ENCODE measurements around the gene HOXB6.

HOXB6 gene

GRCh38 chr17:48604770-48605329 lies at the start of gene HOXB6:
HOXB6 (minus strand) TSS chr17:48604986; CDS start chr17:48598150, 6,836 bp downstream.
- DNase-seq = no peak

- DNase-seq = no peak
These were observed 45.0 kb upstream of the HOXB6 start for GRCh38 chr17:48649741-48650140.

DNA sequence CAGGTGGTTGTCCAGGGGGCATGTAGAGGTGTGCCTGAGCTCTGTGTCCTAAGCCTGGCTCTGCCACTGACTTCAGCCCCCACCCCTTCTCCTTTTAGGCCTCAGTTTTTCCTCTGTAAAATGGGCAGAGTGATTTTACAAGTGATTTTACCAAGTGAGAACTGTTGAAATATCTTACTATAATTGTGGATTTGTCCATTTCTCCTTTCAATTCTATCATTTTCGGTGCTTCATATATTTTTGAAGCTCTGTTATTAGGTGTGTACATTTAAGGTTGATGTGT lies 43.1 kb upstream of the HOXB6 start:
- DNase-seq = no peak

- peak in 1 of 2 experiments; percentile 5 for DNase-seq
These were observed 42.5 kb upstream of the HOXB6 start for GRCh38 chr17:48647103-48647962.

- DNase-seq = peak; percentile 2 to 13
These were observed 41.7 kb upstream of the HOXB6 start for GRCh38 chr17:48646183-48647102.

DNA sequence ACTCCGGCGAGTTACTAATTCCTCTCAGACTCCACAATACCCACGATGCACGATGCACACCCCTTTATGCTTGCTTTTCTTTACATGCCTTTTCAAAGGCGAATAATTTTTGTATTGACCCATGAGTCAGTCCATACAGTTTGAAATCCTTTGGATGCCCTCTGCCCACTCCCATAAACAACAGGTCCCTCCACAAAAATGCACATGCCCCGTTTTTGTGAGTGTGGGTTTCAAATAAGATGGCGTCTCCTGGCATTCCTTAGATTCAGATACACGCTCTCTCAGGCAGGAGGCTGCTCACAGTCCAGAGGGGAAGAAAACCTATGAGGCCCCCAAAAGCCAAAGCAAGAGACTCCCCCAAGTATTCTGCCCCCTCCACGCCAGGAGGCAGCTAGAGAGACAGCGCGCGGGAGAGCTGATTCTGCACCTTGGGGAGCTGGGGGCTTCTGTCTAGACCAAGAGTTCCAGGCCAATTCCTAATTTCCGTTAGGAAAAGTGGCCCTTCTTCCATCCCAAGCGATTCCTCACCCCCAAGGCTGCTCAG lies 40.9 kb upstream of the HOXB6 start:
- no peak for DNase-seq

DNA sequence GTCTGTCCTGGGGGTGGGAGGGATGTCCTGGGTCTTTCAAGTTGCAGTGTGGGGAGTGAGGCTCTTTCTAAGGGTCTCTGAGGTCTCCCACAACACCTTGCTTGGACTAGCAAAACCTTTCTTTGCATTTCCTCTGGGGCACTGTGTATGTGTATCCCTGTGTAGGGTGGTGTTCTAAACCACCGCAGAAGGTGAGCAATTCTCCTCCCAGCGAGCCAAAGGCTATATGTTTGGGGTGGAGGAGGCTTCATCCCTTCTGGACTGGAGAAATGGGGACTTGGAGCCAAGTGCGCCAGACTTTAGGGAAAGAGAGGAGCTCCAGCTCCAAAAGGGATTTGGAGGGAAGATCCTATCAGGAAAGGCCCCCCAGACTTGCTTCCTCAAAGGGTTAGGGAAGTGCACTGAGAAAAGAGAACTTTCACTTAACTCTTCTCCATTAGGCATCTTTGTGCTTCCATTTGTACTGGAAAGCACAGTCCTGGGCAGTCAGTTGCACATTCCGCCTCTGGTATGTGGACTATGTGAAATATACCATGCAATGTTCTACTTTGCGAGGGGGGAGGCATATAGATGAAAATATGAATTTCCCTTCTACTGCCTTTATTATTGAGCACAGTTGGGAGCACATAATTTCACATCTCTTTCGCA lies 40.2 kb upstream of the HOXB6 start:
- no peak for DNase-seq

- no peak for DNase-seq
These were observed 39.4 kb upstream of the HOXB6 start for GRCh38 chr17:48644159-48644558.

DNA sequence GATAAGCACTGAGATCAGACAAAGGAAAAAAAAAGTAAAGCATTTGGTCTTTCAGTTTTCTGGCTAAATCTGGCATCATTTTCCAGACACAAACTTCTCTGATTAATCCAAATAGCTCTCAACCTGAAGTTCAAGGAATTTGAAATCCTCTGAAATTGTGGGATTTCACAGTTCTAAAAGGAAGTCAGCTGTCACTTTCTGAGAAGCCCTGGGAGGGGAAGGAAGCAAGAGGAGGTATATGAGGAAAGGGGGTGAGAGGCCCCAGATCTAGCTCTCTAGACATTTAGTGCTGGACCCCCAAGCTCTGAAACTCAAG lies 38.9 kb upstream of the HOXB6 start:
- DNase-seq = no peak

DNA sequence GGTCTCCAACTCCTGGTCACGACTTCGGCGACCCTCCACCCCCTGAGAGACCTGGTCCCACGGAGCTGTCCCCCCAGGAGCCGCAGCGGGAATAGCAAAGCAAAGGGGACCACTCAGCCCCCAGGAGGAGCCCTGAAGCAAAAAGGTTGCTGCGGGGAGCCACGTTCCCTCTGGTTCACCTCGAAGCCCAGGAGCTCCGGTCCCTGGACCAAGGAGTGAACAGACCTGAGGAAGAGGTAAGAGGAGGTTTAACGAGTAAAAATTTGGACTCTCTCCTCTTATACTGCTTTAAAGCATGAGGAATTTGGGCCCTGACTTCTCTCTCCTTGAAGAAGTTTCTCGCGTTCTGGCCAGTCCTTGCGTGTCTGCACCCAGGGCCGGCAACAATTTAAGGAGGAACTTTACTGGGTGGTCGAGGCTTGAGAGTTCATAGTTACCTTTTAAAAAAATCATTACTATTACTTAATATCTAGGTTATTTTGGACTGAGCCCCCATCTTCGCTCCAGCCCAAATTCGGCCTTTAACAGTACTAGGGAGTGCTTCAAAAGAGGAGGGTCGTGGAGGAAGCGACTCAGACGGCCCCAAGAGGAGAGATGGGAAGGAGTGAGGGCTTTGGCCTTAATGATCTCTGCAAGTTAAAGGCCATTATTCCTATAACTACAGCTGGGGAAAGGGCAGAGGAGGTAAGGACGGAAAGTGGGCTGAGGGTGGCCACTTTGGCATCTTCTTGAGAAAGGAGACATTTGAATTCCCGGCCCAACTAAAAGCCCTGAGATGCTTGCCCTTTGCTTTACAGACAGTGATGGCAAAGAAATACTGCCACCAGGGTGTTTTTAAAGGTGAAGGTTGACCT lies 38.3 kb upstream of the HOXB6 start:
- no peak for DNase-seq

DNA sequence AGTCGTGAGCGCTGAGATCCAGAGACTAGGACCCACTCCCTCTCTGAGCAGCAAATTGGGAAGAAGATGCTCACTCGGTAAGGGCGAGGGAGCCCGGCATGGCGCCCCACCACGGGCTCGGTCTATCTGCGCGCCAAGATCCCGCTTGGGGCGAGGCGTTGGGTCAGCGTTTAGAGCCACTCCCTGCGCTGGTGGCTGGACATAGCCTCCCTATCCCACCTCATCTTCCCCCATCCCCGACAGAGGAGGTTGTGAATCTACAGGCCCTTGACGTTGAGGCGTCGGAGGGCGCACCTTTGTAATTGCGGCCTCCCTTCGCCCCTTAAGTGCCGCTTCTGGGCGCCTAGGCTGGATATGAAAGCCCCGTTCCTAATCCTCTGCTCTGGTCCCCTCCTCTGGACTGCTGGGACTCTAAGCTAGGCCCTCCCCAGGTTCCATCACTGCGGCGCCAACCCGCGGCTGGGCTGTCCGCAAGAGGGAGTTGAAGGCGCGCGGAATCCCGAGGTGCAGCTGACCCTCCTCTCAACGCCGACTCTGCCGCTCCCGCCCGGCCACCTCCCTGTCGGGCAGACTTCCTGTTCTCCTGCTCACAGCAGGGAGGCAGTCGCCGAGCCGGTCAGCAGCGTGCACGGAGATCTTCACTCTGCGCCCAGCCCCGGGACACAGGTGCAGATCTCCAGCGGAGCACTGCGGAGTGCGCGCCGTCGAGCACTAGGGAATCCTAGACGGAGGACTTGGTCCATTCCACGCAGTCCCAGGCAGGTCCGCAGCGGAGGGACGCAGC lies 37.5 kb upstream of the HOXB6 start:
- no peak for DNase-seq

- DNase-seq = no peak
These were observed 36.8 kb upstream of the HOXB6 start for GRCh38 chr17:48641541-48642058.

DNA sequence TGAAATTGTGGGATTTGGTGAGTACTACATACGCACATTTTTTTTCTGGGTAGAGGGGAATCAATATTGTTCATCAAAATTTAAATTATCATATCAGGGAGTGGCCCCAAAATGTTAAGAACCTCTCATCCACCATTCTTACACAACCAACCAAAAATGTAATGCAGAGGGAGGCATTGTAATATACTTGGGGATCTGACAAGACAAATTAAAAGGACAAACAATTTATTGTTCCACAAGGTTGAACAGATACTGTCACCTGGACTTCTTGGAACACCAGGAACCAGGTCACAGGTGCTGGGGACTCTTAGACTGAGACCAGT lies 36.0 kb upstream of the HOXB6 start:
- no peak for DNase-seq

- DNase-seq = no peak
These were observed 35.4 kb upstream of the HOXB6 start for GRCh38 chr17:48639982-48640857.

DNA sequence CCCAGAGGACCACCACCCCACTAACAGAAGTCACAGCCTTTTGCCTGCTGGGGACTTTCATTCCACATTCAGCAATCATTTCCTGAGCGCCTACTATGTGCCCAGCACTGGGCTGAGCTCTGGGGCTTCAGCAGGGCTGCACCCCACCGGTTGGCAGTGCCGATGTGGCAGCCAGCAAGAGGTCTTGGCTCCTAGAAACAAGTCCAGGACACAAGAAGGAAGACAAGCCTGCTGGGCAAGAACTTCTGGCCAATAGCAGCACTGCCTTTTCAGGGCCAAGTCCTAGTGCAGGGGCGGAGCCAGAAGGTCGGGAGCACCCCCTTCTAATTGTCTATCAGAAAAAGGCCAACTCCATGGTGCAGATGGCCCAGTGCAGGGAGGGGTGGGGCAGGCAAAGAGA lies 34.4 kb upstream of the HOXB6 start:
- no peak for DNase-seq

GRCh38 chr17:48637323-48638260 lies 32.8 kb upstream of the HOXB6 start:
- no peak for DNase-seq

DNA sequence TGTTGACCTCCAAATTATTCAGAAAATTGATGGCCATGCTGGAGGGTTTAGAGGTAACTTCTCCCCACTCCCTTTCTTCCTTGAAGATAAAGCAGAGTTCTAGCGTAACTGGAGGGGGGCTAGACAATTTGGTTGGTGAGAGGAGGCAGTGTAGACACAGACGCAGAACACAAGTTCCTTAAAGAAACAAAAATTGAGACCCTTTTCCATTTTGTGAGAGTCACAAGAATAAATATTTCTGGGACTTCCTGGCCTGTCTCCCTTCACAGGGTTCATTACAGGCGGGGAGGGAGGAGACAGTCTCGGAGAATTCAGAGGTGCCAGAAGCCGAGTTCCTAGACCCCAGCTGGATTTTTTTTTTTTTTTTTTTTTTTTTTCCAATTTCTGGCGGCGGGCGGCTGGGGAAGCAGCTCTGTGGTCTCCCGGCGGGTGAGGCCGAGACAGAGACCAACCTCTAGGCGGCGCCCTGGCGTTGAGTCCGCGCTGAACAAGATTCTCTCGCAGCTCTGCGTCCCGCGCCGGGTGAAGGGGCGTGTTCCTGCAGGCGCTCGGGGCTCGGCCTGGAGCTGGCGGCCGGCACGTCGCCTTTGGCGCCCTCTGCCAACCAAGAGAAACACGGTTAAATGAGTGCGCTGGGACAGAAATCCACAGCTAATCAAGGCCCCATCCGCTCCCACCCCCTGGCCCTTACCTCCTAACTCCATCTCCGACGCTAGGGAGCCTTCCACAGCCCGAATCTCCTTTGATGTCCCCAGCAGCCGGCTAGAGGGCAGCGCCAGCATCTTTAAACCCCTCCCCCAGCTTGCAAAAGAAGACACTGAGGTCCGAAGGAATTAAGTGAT lies 31.6 kb upstream of the HOXB6 start:
- no peak for DNase-seq

Data from NCI-H187 (cell line).